Measurements from ENCODE around the gene ORAI3.
A peak's percentile ranks its signal among the peaks of the same experiment; 100 is the strongest.

The ORAI3 gene

DNA sequence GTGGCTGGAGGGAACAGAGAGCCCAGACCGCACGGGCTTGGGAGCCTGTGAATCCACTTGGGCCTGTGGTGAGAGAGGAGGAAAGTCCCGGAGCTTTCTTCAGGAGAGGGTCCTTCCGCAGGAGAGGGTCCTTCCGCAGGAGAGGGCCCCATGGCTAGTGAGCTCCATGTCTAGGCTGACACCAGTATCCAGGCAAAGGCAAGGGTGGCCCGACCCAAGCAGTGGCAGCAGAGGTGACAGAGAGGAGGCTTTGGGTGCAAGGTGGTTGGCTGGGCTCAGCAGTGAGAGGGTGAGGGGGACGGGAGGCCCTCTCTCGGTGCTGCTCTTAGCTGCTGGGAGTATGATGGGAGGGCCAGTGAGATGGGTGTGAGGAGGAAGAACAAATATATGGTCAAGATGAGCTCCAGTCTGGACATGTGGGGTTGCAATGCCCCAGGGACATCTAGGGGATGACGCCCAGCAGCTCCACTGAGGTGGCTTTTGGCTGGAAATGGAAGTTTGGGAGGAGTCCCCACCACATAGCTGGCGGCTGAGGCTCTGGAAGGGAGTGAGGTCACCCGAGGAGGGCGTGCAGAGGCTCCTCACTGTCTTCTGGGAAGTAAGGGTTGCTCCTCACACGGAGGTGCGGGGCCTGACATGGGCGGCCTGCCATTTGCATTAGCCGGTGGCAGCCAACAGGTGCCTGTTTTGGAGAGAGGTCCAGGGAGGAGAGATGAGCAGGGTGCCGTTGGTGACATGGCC lies 33.9 kb downstream of the ORAI3 start:
- no peak for FAIRE-seq

DNA sequence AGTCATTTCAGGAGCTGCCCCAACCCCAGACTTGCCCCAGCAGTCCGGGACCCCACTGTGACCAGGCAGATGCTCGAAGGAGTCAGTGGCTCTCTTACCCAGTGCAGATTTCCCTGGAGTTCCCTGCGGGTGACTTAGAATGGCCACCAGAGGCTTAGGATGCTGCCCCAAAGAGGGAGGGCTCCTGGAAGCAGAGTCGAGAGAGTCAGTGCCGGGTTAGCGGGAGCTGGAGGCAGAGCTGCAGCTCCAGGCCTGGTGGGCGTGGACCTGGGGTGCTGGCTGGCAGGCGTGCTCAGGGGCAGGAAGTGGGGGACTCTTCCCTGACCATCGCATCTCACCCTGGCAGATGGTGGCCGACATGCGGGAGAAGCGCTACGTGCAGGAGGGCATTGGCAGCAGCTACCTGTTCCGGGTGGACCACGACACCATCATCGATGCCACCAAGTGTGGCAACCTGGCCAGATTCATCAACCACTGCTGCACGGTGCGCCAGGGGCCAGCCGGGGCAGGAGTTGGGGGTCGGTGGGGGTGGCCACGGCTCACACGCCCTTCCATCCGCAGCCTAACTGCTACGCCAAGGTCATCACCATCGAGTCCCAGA lies 34.5 kb downstream of the ORAI3 start:
- TF ChIP-seq, protein P1, sequence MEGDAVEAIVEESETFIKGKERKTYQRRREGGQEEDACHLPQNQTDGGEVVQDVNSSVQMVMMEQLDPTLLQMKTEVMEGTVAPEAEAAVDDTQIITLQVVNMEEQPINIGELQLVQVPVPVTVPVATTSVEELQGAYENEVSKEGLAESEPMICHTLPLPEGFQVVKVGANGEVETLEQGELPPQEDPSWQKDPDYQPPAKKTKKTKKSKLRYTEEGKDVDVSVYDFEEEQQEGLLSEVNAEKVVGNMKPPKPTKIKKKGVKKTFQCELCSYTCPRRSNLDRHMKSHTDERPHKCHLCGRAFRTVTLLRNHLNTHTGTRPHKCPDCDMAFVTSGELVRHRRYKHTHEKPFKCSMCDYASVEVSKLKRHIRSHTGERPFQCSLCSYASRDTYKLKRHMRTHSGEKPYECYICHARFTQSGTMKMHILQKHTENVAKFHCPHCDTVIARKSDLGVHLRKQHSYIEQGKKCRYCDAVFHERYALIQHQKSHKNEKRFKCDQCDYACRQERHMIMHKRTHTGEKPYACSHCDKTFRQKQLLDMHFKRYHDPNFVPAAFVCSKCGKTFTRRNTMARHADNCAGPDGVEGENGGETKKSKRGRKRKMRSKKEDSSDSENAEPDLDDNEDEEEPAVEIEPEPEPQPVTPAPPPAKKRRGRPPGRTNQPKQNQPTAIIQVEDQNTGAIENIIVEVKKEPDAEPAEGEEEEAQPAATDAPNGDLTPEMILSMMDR (IDR thresholded peaks at IDR 0.05; ENCODE audit: insufficient read depth, missing control alignments), result no peak
- DNase-seq (ENCODE audit: insufficient read length, low spot score), result no peak
- FAIRE-seq, result no peak

More for the DNA sequence above, 33.9 kb downstream of the ORAI3 start:
- TF ChIP-seq, protein P1 (IDR thresholded peaks at IDR 0.05; ENCODE audit: insufficient read depth, missing control alignments), result no peak
- DNase-seq (ENCODE audit: insufficient read length, low spot score), result no peak

DNA sequence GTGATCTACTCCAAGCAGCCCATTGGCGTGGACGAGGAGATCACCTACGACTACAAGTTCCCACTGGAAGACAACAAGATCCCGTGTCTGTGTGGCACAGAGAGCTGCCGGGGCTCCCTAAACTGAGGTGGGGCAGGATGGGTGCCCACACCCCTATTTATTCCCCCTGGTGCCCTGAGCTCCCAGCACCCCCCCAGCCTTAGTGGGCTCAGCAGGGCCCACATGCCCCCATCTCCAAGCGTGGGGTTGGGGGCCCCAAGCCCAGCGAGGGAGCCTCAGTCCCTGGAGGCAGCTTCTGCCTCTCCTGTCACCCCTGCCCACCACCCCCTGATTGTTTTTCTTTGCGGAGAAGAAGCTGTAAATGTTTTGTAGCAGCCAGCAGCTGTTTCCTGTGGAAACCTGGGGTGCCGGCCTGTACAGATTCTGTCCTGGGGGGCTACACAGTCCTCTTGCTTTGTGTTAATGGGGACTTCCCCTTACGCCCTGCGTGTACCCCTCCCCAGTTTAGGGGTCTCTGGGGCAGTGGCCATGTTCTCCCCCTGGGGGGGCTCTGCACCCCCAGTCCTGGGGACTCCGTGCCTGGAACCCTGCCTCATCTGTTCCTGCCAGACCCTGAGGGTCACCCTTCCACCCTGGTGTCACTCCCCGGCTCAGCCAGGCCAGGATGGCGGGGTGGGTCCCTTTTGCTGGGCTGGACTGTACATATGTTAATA lies 35.2 kb downstream of the ORAI3 start:
- no peak for DNase-seq (ENCODE audit: insufficient read length, low spot score)
- FAIRE-seq, result no peak

DNA sequence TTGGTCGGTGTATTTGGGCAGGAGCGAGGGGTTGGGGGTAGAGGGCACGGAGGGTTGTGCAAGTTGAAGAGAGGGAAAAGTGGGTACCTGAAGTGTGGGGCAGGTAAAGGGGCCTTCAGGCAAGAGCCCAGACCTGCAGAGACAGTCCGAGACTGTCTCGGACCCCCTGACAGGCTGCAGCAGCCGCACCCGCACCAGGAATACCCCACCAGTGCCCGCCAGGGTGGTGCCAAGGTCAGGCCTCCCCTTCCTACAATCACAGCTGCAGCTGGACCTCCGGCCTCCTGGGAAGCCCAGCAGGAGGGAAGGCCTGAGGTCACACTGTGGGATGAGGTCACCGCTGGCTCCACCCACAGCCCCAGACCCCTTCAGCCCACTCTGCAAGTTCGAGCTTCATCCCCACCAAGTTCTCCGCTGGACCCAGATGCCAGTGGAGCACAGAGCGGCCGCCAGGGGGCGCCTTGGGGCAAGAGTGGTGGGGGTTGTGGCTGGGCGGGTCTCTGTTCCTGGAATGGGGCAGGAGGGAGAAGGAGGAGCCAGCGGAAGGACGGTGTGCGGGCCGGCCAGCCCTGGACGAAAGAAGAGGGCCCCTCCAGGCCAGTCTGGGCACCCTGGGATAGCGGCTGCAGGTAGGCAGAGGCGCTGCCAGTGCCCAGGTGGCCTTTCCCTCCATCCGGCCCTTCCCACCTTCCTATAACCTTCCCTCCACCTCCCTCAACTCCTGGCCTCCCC lies 36.0 kb downstream of the ORAI3 start, which contains the start of gene HSD3B7:
Gene HSD3B7 (plus strand): TSS at position 539 of the 732 bp plus-strand sequence. CDS start 452 bp downstream, outside the sequence.
- TF ChIP-seq, protein P1 (IDR thresholded peaks at IDR 0.05; ENCODE audit: insufficient read depth, missing control alignments), result peak; percentile 83
- DNase-seq (ENCODE audit: insufficient read length, low spot score) (peak; percentile 97), FAIRE-seq (no peak)

More for the DNA sequence above, 35.2 kb downstream of the ORAI3 start:
- TF ChIP-seq, protein P1 (IDR thresholded peaks at IDR 0.05; ENCODE audit: insufficient read depth, missing control alignments), result no peak

DNA sequence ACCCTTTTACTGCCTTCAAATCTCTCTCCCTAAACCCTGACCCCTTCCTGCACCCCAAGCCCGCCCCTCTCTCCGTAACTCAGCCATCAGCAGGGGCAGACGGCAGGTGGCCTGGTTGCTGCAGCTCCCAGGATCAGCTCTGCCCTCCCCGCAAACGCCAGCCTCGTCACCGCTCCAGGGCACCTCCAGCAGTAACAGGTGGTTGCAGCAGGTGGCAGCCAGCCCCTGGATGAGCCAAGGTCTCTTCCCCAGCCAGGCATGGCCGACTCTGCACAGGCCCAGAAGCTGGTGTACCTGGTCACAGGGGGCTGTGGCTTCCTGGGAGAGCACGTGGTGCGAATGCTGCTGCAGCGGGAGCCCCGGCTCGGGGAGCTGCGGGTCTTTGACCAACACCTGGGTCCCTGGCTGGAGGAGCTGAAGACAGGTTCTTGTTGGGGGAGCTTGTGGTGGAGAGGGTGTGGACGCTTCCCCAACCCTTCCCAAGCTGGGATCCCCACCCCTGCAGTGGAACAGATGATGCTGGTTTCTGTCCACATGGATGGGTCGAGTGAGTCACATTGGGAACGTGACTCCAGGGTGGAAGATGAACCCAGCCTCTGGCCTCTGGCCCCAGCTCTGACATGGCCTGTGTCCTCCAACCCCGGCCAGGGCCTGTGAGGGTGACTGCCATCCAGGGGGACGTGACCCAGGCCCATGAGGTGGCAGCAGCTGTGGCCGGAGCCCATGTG lies 36.7 kb downstream of the ORAI3 start:
- TF ChIP-seq, protein P1 (IDR thresholded peaks at IDR 0.05; ENCODE audit: insufficient read depth, missing control alignments), result no peak
- DNase-seq (ENCODE audit: insufficient read length, low spot score) (no peak), FAIRE-seq (no peak)

Data from D721Med (cell line).